ENCODE data around the gene MAFG.
A peak's percentile ranks its signal among the peaks of the same experiment; 100 is the strongest.

Gene MAFG

GRCh38 chr17:81898029-81898866 lies 29.3 kb downstream of the MAFG start:
- Histone ChIP-seq H3K4me1 (ENCODE audit: insufficient read depth, poor library complexity, severe bottlenecking) (peaks cover 20% of the 10 kb centered on the region), H3K9me3 (ENCODE audit: severe bottlenecking) (no peaks in the 10 kb centered on the region), H3K27ac (ENCODE audit: poor library complexity, severe bottlenecking) (peak overlapping the region; percentile 76), H3K27me3 (ENCODE audit: insufficient read depth, poor library complexity, severe bottlenecking) (no peaks in the 10 kb centered on the region), H3K4me3 (ENCODE audit: severe bottlenecking) (no peak overlapping the region), H3K36me3 (ENCODE audit: low read depth) (peaks cover 64% of the 10 kb centered on the region)
- peak; percentile 86 for DNase-seq (ENCODE audit: low spot score)
- ATAC-seq (ENCODE audit: low read depth) = peak; percentile 75
- TF ChIP-seq CTCF (IDR thresholded peaks at IDR 0.05; ENCODE audit: poor library complexity, severe bottlenecking) = no peak

- Histone ChIP-seq H3K27me3 (ENCODE audit: insufficient read depth, poor library complexity, severe bottlenecking) (no peaks in the 10 kb centered on the region), H3K4me3 (ENCODE audit: severe bottlenecking) (no peak overlapping the region), H3K36me3 (ENCODE audit: low read depth) (peaks cover 64% of the 10 kb centered on the region), H3K27ac (ENCODE audit: poor library complexity, severe bottlenecking) (no peak overlapping the region), H3K9me3 (ENCODE audit: severe bottlenecking) (peaks cover 1% of the 10 kb centered on the region), H3K4me1 (ENCODE audit: insufficient read depth, poor library complexity, severe bottlenecking) (peaks cover 20% of the 10 kb centered on the region)
- DNase-seq (ENCODE audit: low spot score) = no peak
- ATAC-seq (ENCODE audit: low read depth) = no peak
- TF ChIP-seq CTCF (IDR thresholded peaks at IDR 0.05; ENCODE audit: poor library complexity, severe bottlenecking) = no peak
These were observed 32.1 kb downstream of the MAFG start for GRCh38 chr17:81895400-81895799.

- Histone ChIP-seq H3K27ac (ENCODE audit: poor library complexity, severe bottlenecking) (peak overlapping the region; percentile 79), H3K4me1 (ENCODE audit: insufficient read depth, poor library complexity, severe bottlenecking) (peaks cover 4% of the 10 kb centered on the region), H3K27me3 (ENCODE audit: insufficient read depth, poor library complexity, severe bottlenecking) (no peaks in the 10 kb centered on the region), H3K4me3 (ENCODE audit: severe bottlenecking) (peak overlapping the region; percentile 72), H3K9me3 (ENCODE audit: severe bottlenecking) (peaks cover 1% of the 10 kb centered on the region), H3K36me3 (ENCODE audit: low read depth) (peaks cover 70% of the 10 kb centered on the region)
- DNase-seq (ENCODE audit: low spot score) (no peak), ATAC-seq (ENCODE audit: low read depth) (no peak)
- no peak for TF ChIP-seq CTCF (IDR thresholded peaks at IDR 0.05; ENCODE audit: poor library complexity, severe bottlenecking)
These were observed 36.3 kb downstream of the MAFG start for GRCh38 chr17:81891303-81891552.

GRCh38 chr17:81890447-81891302 lies 36.9 kb downstream of the MAFG start:
- H3K4me1 ChIP-seq (ENCODE audit: insufficient read depth, poor library complexity, severe bottlenecking) = peaks cover 4% of the 10 kb centered on the region
- peak overlapping the region; percentile 72 for H3K4me3 ChIP-seq (ENCODE audit: severe bottlenecking)
- H3K36me3 ChIP-seq (ENCODE audit: low read depth) = peaks cover 70% of the 10 kb centered on the region
- no peaks in the 10 kb centered on the region for H3K27me3 ChIP-seq (ENCODE audit: insufficient read depth, poor library complexity, severe bottlenecking)
- DNase-seq (ENCODE audit: low spot score) = no peak
- no peak for TF ChIP-seq CTCF (IDR thresholded peaks at IDR 0.05; ENCODE audit: poor library complexity, severe bottlenecking)
- peaks cover 1% of the 10 kb centered on the region for H3K9me3 ChIP-seq (ENCODE audit: severe bottlenecking)
- H3K27ac ChIP-seq (ENCODE audit: poor library complexity, severe bottlenecking) = peak overlapping the region; percentile 79
- no peak for ATAC-seq (ENCODE audit: low read depth)
